ENCODE measurements around the gene SLC2A9. TPM values are rescaled to one million over a fixed set of nuclear protein-coding genes. Genes with fewer than 3 reads are reported as not detected.

SLC2A9 gene
- total and polyA plus RNA-seq, 9 donors = 1.2 to 10.1 (median 4.8) TPM

DNA sequence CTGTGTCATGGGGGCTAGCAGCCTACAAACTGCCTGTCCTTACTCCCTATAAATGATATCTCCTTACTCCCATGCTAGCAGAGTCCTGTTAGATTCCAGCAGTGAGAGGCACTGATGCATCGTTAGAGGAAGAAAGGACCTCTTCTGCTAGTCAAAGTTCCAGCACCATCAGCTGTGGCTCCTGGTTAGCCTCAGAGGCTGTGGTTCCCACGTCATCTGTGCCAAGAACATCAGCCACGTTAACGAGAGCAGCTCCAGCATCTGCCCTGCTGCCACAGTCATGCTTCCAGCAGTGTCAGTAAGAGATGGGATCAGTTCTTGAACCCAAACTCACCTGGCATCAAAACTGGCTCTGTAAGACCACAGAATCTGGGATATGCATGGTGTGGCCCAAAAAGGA is 88.5 kb downstream of the SLC2A9 start:
- intact Hi-C loops (cut with DNase I) = no loop called here
- no peaks in the 10 kb centered on the region for H3K36me3 ChIP-seq
- no peaks in the 10 kb centered on the region for H3K27me3 ChIP-seq
- WGBS, 3 donors = 55 to 80% (median 75%) methylated on average over 4 of the region's 4 CpGs
- no peak overlapping the region for H3K4me3 ChIP-seq
- no peak for DNase-seq
- H3K4me1 ChIP-seq (ENCODE audit: insufficient read depth) = no peaks in the 10 kb centered on the region
- TF ChIP-seq EP300 (IDR thresholded peaks at IDR 0.05) = no peak
- TF ChIP-seq POLR2A (IDR thresholded peaks at IDR 0.05) = no peak
- TF ChIP-seq, protein P1, sequence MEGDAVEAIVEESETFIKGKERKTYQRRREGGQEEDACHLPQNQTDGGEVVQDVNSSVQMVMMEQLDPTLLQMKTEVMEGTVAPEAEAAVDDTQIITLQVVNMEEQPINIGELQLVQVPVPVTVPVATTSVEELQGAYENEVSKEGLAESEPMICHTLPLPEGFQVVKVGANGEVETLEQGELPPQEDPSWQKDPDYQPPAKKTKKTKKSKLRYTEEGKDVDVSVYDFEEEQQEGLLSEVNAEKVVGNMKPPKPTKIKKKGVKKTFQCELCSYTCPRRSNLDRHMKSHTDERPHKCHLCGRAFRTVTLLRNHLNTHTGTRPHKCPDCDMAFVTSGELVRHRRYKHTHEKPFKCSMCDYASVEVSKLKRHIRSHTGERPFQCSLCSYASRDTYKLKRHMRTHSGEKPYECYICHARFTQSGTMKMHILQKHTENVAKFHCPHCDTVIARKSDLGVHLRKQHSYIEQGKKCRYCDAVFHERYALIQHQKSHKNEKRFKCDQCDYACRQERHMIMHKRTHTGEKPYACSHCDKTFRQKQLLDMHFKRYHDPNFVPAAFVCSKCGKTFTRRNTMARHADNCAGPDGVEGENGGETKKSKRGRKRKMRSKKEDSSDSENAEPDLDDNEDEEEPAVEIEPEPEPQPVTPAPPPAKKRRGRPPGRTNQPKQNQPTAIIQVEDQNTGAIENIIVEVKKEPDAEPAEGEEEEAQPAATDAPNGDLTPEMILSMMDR (IDR thresholded peaks at IDR 0.05) = no peak
- H3K9me3 ChIP-seq = no peaks in the 10 kb centered on the region
- no peak overlapping the region for H3K27ac ChIP-seq

DNA sequence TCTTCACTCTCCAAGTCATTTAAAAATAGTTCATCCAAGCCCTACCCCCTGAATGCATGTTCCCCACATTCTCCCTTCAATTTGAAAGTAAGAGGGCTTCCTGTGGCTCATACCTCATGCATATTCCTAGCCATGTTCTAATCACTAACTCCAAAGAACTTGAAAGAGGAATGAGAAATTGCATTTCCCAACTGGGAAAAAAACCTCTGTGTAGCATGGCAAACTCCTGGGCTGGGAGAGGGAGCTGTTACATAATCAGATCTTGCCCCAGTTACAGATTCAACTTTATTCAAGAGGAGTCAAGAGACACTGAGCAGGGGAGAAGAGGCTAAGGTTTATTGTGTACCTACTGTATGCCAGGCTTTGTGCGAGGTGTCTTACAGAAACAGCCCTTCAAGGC is 90.2 kb downstream of the SLC2A9 start:
- no peaks in the 10 kb centered on the region for H3K4me1 ChIP-seq (ENCODE audit: insufficient read depth)
- no peaks in the 10 kb centered on the region for H3K9me3 ChIP-seq
- H3K27ac ChIP-seq = no peak overlapping the region
- H3K4me3 ChIP-seq = no peak overlapping the region
- WGBS, 3 donors = 91 to 94% (median 93%) methylated on average over 1 of the region's 1 CpG
- no peaks in the 10 kb centered on the region for H3K27me3 ChIP-seq
- intact Hi-C loops (cut with DNase I) = no loop called here
- TF ChIP-seq EP300 (IDR thresholded peaks at IDR 0.05) (no peak), POLR2A (IDR thresholded peaks at IDR 0.05) (no peak)
- TF ChIP-seq, protein P1 (IDR thresholded peaks at IDR 0.05) = no peak
- DNase-seq = no peak
- no peaks in the 10 kb centered on the region for H3K36me3 ChIP-seq

DNA sequence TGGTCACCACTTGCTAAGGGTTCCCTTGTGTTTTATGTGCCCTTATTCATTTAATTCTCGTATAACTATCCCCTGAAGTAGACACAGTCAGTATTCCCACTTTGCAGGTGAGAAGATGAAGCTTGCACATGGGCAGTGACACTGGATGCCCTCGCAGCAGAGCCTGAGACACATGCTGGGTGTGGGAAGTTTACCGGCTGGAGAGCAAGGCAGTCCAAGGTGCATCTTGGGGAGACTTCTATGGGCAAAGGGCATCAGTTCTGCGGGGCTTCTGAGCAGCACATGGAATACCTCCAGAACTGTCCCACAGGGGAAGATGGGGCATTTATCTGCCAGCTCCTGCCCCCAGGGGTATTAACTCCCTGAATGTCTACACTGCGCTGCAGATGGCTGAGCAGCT is 92.2 kb downstream of the SLC2A9 start:
- Histone ChIP-seq H3K27me3 (no peaks in the 10 kb centered on the region), H3K4me1 (ENCODE audit: insufficient read depth) (no peaks in the 10 kb centered on the region), H3K27ac (no peak overlapping the region), H3K4me3 (no peak overlapping the region), H3K9me3 (no peaks in the 10 kb centered on the region), H3K36me3 (no peaks in the 10 kb centered on the region)
- no peak for DNase-seq
- TF ChIP-seq POLR2A (IDR thresholded peaks at IDR 0.05) (no peak), EP300 (IDR thresholded peaks at IDR 0.05) (no peak)
- TF ChIP-seq, protein P1 (IDR thresholded peaks at IDR 0.05) = no peak
- 80 to 87% (median 85%) methylated on average over 5 of the region's 5 CpGs for WGBS, 3 donors
- intact Hi-C loops (cut with DNase I) = no loop called here

DNA sequence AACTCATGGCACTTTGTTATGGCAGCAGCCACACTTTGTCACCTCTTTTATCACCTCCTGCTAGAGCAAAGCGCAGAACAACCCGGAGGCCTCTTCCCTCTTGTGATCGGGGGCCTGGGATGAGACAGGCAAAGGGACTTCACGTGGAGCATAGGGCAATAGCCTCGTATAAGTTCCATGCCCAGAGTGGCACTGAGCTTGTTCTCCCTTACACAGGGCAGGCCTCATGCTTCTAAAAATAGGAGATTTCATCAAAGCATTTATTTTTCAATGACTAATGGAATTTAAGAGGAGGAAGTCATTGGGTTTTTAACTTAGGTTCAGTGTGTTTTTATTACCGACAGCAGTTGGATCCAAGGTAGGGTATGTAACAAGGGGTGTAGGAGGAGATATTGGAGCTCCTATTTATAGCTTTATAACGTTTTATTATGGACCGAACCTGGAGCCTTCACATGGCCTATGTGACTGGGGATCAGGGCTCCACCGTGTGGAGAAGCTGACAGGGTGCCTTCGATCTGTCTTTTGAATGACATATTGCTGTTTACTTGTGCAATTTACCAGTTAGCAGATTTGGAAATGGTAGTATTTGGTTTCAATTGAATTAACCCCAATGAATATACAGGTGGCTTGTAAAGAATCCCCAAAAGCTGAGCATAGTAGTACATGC is 93.8 kb downstream of the SLC2A9 start:
- 70 to 77% (median 76%) methylated on average over 10 of the region's 10 CpGs for WGBS, 3 donors
- Histone ChIP-seq H3K4me3 (no peak overlapping the region), H3K4me1 (ENCODE audit: insufficient read depth) (no peaks in the 10 kb centered on the region), H3K27ac (no peak overlapping the region), H3K9me3 (no peaks in the 10 kb centered on the region), H3K27me3 (no peaks in the 10 kb centered on the region), H3K36me3 (no peaks in the 10 kb centered on the region)
- DNase-seq = no peak
- TF ChIP-seq POLR2A (IDR thresholded peaks at IDR 0.05) = no peak
- TF ChIP-seq, protein P1 (IDR thresholded peaks at IDR 0.05) = no peak
- TF ChIP-seq EP300 (IDR thresholded peaks at IDR 0.05) = no peak
- intact Hi-C loops (cut with DNase I) = no loop called here
